Lower lobe of right lung (tissue), 2 donors: Measurements from ENCODE around the gene LLPH. TPM values are rescaled to one million over a fixed set of nuclear protein-coding genes. Genes with fewer than 3 reads are reported as not detected.
"Not testable (repeated sequence)": the region's sequence is repeated elsewhere in the genome, so short reads cannot be mapped to it uniquely, and the experiment has no call there.

Source experiments
- ATAC-seq, 2 donors: fragments of 200-7000 bp; cut with Tn5 transposase; one replicate each; pipeline ENCODE4 v1.9.1; 2020 to 2022; ENCODE audit warnings: mild to moderate bottlenecking in 2 of 2, moderate library complexity in 2 of 2
- DNase-seq: peaks from one replicate; pipeline ENCODE4 v3.0.0-alpha.2; 2020
- H3K27ac ChIP-seq: fragments of 200-600 bp; one replicate; pipeline ENCODE4 v1.8.0; 2022
- H3K27me3 ChIP-seq: fragments of 200-600 bp; one replicate; pipeline ENCODE4 v1.8.0; 2022; ENCODE audit warnings: low read depth
- H3K36me3 ChIP-seq: fragments of 200-600 bp; one replicate; pipeline ENCODE4 v1.8.0; 2022; ENCODE audit warnings: mild to moderate bottlenecking
- H3K4me1 ChIP-seq: fragments of 200-600 bp; one replicate; pipeline ENCODE4 v1.8.0; 2022
- H3K4me3 ChIP-seq: fragments of 200-600 bp; one replicate; pipeline ENCODE4 v1.8.0; 2022; ENCODE audit warnings: mild to moderate bottlenecking
- H3K9me3 ChIP-seq: fragments of 200-600 bp; one replicate; pipeline ENCODE4 v1.8.0; 2022
- intact Hi-C: fragments of 100-400 bp; cut with DNase I; formaldehyde crosslinking; loops from one replicate; pipeline ENCODE4 v1.11.0; 2022
- long read RNA-seq: library from polyadenylated mRNA; unstranded; transcript quantifications from one replicate; pipeline ENCODE4 v2.0.0, GENCODE V29; 2021
- total RNA-seq: library from RNA; stranded (reverse); fragmentation: NEBNext Ultra II Directional; extraction: Animal tissue kit (Norgen Biotek cat#: 25700); gene quantifications from one replicate; pipeline ENCODE4 v1.2.1, GENCODE V29; 2021
- TF ChIP-seq, protein P1 (sequence below): fragments of 200-600 bp; IDR thresholded peaks from one replicate; pipeline ENCODE4 v1.8.0; 2022; ENCODE audit warnings: antibody characterized with exemption, mild to moderate bottlenecking
- donor health status: DM: no; HTN: yes; CAD: no; lungs with severe emphysema.

The LLPH gene
- total RNA-seq, result 19.3 TPM
- long read RNA-seq, full-length matches to known transcripts, result 14 of 14 reads
- long read RNA-seq, partial matches to known transcripts, result 0 of 14 reads
- long read RNA-seq, other reads (novel, unspliced or antisense), result 0 of 14 reads

GRCh38 chr12:66130267-66131066 is at the start of gene LLPH:
Gene LLPH, minus strand, starts transcription at chr12:66130750. Its CDS starts 1,644 bp downstream, at chr12:66129106.
- DNase-seq (peak; percentile 96), ATAC-seq (peak; percentile 98 to 100)
- no peaks in the 10 kb centered on the region for H3K27me3 ChIP-seq
- TF ChIP-seq, protein P1, sequence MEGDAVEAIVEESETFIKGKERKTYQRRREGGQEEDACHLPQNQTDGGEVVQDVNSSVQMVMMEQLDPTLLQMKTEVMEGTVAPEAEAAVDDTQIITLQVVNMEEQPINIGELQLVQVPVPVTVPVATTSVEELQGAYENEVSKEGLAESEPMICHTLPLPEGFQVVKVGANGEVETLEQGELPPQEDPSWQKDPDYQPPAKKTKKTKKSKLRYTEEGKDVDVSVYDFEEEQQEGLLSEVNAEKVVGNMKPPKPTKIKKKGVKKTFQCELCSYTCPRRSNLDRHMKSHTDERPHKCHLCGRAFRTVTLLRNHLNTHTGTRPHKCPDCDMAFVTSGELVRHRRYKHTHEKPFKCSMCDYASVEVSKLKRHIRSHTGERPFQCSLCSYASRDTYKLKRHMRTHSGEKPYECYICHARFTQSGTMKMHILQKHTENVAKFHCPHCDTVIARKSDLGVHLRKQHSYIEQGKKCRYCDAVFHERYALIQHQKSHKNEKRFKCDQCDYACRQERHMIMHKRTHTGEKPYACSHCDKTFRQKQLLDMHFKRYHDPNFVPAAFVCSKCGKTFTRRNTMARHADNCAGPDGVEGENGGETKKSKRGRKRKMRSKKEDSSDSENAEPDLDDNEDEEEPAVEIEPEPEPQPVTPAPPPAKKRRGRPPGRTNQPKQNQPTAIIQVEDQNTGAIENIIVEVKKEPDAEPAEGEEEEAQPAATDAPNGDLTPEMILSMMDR, result no peak
- peaks cover 30% of the 10 kb centered on the region for H3K4me1 ChIP-seq
- H3K27ac ChIP-seq, result peak within 1 kb of the TSS; percentile 74
- peak within 1 kb of the TSS; percentile 77 for H3K4me3 ChIP-seq
- intact Hi-C loops, result no loop called here
- no peaks in the 10 kb centered on the region for H3K9me3 ChIP-seq
- H3K36me3 ChIP-seq, result peaks cover 31% of the 10 kb centered on the region

GRCh38 chr12:66176105-66176900 is 45.8 kb upstream of the LLPH start:
- Histone ChIP-seq H3K4me3 (no peak overlapping the region), H3K9me3 (no peaks in the 10 kb centered on the region), H3K36me3 (no peaks in the 10 kb centered on the region), H3K4me1 (peaks cover 13% of the 10 kb centered on the region), H3K27ac (no peak overlapping the region), H3K27me3 (no peaks in the 10 kb centered on the region)
- peak in 1 of 2 donors; percentile 72 for ATAC-seq
- no peak for DNase-seq
- TF ChIP-seq, protein P1, result no peak
- intact Hi-C loops, result no loop called here

DNA sequence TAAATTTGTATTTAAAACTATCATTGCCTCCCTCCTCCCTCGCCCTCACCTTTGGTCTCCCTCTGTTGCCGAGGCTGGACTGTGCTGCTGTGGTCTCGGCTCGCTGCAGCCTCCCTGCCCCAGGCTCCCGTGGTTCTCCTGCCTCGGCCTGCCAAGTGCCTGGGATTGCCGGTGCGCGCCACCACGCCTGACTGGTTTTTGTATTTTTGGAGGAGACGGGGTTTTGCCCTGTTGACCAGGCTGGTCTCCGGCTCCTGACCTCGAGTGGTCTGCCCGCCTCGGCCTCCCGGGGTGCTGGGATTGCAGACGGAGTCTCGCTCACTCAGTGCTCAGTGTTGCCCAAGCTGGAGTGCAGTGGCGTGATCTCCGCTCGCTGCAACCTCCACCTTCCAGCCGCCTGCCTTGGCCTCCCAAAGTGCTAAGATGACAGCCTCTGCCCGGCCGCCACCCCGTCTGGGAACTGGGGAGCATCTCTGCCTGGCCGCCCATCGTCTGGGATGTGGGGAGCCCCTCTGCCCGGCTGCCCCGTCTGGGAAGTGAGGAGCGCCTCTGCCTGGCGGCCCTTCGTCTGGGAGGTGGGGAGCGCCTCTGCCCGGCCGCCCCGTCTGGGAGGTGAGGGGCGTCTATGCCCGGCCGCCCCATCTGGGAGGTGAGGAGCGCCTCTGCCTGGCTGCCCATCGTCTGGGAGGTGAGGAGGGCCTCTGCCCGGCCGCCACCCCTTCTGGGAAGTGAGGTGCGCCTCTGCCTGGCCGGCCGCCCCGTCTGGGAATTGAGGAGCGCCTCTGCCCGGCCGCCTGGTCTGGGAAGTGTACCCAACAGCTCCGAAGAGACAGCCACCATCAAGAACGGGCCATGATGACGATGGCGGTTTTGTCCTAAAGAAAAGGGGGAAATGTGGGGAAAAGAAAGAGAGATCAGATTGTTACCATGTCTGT is 44.1 kb upstream of the LLPH start:
- H3K9me3 ChIP-seq, H3K4me3 ChIP-seq, H3K36me3 ChIP-seq, H3K27me3 ChIP-seq, intact Hi-C loops, DNase-seq, ATAC-seq, H3K27ac ChIP-seq: not testable (repeated sequence)
- H3K4me1 ChIP-seq, result peaks cover 13% of the 10 kb centered on the region

GRCh38 chr12:66170606-66171005 is 40.1 kb upstream of the LLPH start:
- Histone ChIP-seq H3K9me3 (no peaks in the 10 kb centered on the region), H3K4me1 (peaks cover 17% of the 10 kb centered on the region), H3K4me3 (peak overlapping the region; percentile 70), H3K36me3 (no peaks in the 10 kb centered on the region), H3K27me3 (no peaks in the 10 kb centered on the region), H3K27ac (peak overlapping the region; percentile 99)
- no peak for DNase-seq
- no peak for ATAC-seq
- intact Hi-C loops, result no loop called here
- TF ChIP-seq, protein P1, result no peak

DNA sequence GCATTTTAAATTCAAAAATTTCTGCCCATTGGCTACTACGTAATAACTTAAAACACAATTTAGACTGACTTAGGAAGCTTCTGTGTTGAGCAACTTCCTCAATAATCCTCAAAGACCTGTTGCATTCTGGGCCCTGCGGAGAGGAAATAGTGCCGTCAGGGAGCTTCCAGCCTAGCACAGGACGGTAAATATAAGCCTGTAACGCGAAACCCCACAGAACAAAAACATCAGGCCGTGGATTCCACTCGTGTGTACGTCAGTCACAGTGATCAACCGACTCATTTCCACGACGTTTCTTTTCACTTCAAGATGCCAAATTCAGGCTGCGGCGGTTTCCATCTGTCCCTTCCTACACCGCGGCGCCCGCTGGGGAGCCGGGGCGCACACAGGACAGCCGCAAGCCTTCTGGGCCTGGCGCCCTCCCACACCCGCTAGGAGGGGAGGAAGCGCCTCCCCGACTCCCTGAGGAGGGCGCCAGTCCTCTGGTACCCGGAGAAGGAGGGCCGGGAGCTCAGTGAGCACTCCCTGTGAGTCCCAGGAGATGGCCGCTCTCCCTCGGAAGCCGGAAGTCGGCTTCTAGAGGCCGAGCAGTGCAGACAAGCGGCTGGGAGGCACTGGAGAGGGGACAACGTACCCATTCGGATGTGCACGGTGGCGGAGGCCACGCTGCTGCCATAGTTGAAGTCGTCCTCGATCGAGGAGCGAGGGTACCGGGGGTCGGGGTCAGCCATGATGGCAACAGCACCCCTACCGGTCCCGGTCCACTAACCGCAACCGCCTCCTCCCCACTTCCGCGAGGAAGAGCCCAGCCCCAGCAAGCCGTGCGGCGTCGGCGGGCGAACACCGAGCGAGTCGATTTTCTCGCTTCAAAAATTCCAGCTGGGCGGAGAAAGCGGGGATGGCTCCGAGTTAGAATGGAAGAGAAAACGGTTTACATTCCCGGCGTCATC is 38.9 kb upstream of the LLPH start, which contains the start of gene TMBIM4:
Gene TMBIM4 (minus strand): TSS at position 776 of the 950 bp plus-strand sequence. CDS start 45 bp downstream, at position 731.
- H3K4me1 ChIP-seq, result peaks cover 16% of the 10 kb centered on the region
- TF ChIP-seq, protein P1, result peak; percentile 67
- H3K27me3 ChIP-seq, result no peaks in the 10 kb centered on the region
- peak within 1 kb of the TSS; percentile 99 for H3K27ac ChIP-seq
- H3K4me3 ChIP-seq, result peak within 1 kb of the TSS; percentile 70
- peak; percentile 93 for DNase-seq
- H3K9me3 ChIP-seq, result no peaks in the 10 kb centered on the region
- ATAC-seq, result peak; percentile 97 to 98
- no peaks in the 10 kb centered on the region for H3K36me3 ChIP-seq
- intact Hi-C loops, result no loop called here
